Astrocyte of the cerebellum (primary cell): ENCODE measurements around the gene DAAM1.

Experiments
- DNase-seq: peaks from one replicate; pipeline ENCODE4 v3.0.0-alpha.2; 2011; ENCODE audit warnings: low read depth
- H3K4me3 ChIP-seq: 2 replicates; pipeline ENCODE4 v1.5.1; 2011; ENCODE audit warnings: mild to moderate bottlenecking, low read depth, low read length, moderate library complexity
- in situ Hi-C: cut with HindIII; loops from 2 replicates; pipeline ENCODE4 v1.10.0; 2017; ENCODE audit warnings: low sequenced_read_pairs
- TF ChIP-seq, protein P1 (sequence below): IDR thresholded peaks from 2 replicates; pipeline ENCODE4 v1.5.1; 2012; ENCODE audit warnings: low read length, low read depth, moderate library complexity, mild to moderate bottlenecking; ENCODE audit errors: missing control alignments

The DAAM1 gene

DNA sequence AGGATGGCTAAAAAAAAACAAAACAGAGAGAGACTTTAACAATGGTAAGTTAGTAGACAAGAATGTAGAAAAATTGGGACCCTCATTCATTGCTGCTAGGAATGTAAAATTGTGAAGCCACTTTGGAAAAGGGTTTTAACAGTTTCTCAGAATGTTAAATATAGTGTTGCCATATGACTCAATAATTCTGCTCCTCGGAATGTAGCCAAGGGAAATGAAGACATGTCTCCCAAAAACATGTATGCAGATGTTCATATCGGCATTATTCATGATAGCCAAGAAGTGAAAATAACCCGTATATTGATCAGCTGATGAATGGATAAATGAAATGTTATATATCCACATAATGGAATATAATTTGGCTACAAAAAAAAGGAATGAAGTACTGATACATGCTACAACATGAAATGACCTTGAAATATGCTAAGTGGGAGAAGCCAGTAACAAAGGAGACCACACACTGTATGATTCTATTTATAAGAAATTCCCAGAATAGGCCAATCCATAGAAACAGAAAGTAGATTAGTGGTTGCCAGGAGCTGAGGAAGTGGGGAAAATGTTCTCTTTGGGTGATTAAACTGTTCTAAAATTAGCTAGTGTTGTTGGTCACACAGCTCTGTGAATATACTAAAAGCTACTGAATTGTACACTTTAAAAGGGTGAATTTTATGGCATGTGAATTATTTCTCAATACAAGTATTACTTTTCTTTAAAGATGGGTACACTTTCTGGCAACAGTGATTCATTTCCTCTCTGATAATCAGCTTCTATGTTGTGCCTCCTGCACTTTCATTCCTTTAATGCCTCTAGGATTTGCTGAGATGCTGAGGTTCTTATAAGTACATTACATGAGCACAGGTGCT is 132.5 kb downstream of the DAAM1 start:
- peak; percentile 63 for DNase-seq
- in situ Hi-C loops, result no loop called here
- TF ChIP-seq, protein P1, sequence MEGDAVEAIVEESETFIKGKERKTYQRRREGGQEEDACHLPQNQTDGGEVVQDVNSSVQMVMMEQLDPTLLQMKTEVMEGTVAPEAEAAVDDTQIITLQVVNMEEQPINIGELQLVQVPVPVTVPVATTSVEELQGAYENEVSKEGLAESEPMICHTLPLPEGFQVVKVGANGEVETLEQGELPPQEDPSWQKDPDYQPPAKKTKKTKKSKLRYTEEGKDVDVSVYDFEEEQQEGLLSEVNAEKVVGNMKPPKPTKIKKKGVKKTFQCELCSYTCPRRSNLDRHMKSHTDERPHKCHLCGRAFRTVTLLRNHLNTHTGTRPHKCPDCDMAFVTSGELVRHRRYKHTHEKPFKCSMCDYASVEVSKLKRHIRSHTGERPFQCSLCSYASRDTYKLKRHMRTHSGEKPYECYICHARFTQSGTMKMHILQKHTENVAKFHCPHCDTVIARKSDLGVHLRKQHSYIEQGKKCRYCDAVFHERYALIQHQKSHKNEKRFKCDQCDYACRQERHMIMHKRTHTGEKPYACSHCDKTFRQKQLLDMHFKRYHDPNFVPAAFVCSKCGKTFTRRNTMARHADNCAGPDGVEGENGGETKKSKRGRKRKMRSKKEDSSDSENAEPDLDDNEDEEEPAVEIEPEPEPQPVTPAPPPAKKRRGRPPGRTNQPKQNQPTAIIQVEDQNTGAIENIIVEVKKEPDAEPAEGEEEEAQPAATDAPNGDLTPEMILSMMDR, result no peak
- H3K4me3 ChIP-seq, result no peak overlapping the region

DNA sequence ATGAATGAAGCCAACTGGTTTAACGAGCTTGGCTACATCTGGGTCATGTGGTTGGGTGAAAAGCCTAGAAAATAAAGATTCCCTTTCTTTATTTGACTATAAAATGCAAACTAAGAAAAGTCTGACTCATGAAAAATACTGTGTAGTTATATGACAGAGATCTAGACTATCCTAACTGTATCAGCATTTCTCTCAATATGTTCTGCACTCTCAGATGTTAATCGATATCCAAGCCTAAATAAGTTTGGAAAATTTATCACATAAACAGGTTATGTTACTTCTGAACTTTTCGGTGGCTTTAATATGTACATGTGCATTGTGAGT is 133.1 kb downstream of the DAAM1 start:
- TF ChIP-seq, protein P1, result no peak
- no peak overlapping the region for H3K4me3 ChIP-seq
- in situ Hi-C loops, result no loop called here
- no peak for DNase-seq

DNA sequence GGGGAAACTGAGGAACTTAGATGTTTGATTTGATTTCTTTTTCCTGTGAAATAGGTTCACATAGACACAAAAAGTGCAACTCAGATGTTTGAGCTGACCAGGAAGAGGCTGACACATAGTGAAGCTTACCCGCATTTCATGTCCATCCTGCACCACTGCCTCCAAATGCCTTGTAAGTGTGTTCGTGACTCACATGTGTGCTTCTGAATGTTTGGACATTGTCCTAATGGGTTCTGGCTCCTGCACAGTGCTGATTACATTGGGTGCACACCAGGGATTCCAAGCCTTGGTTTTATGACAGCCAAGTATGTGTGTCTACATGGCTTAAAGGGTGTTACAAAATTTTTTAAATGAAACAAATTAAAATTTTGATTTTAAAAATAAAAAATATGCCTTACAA is 137.4 kb downstream of the DAAM1 start:
- no peak overlapping the region for H3K4me3 ChIP-seq
- TF ChIP-seq, protein P1, result no peak
- in situ Hi-C loops, result no loop called here
- peak; percentile 78 for DNase-seq

DNA sequence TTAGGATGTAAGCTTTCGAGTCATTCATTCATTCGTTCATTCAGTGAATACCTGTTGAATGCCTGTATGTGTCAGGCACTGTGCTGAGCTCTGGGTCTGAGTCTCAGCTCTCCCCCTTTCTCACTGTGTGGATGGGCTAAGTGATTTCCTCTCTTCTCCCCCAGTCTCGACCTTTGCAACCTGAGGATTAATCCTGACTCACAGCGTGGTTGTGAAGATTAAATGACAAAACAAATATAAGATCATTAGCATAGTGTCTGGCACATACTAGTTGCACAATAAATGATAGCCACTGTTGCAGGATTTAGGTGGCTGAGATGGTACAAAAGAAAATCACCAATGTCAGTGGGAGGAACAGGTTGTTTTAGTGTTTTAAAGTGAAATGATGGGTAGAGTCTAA is 140.0 kb downstream of the DAAM1 start:
- no peak for DNase-seq
- TF ChIP-seq, protein P1, result no peak
- H3K4me3 ChIP-seq, result no peak overlapping the region
- in situ Hi-C loops, result no loop called here

DNA sequence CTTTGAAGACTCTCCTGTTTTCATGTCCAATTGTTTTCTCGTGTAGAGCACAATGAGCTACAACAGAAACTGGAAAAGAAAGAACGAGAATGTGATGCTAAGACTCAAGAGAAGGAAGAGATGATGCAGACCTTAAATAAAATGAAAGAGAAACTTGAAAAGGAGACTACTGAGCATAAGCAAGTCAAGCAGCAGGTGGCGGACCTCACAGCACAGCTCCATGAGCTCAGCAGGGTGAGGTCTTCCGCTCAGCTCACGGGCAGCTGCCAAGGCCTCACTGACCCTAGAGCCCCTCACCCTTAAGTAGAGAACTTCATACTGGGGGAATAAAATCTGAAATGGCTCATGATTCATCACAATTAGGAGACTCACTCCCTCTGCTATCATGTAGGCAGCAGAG is 142.0 kb downstream of the DAAM1 start:
- DNase-seq, result no peak
- H3K4me3 ChIP-seq, result no peak overlapping the region
- in situ Hi-C loops, result no loop called here
- TF ChIP-seq, protein P1, result no peak

DNA sequence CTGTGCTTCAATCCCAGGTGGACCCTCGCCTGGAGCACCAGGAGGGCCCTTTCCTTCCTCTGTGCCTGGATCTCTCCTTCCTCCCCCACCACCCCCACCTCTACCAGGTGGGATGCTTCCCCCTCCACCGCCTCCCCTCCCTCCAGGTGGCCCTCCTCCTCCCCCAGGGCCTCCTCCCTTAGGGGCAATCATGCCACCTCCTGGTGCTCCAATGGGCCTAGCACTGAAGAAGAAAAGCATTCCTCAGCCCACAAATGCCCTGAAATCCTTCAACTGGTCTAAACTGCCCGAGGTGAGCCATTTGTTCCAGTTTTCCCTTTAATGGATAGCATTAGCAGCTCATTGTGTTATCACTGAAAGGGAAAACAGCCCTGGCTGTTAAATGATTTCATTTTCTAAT is 142.8 kb downstream of the DAAM1 start:
- H3K4me3 ChIP-seq, result no peak overlapping the region
- in situ Hi-C loops, result no loop called here
- TF ChIP-seq, protein P1, result no peak
- DNase-seq, result no peak
